ENCODE measurements around the gene PTBP3. TPM values are rescaled to one million over a fixed set of nuclear protein-coding genes. Genes with fewer than 3 reads are reported as not detected.
A peak's percentile ranks its signal among the peaks of the same experiment; 100 is the strongest.
"Not testable (repeated sequence)": the region's sequence is repeated elsewhere in the genome, so short reads cannot be mapped to it uniquely, and the experiment has no call there.

PTBP3 gene
- total RNA-seq, 2 donors from 2014 or later, result 26.5 to 55.6 TPM

- Histone ChIP-seq H3K36me3 (no peaks in the 10 kb centered on the region), H3K27me3 (replicated peaks; ENCODE audit: insufficient read depth) (no peaks in the 10 kb centered on the region), H3K4me1 (ENCODE audit: control insufficient read depth in 1 of 2, low read depth in 2 of 2) (peaks cover 20 to 32% of the 10 kb centered on the region in 2 donors), H3K27ac (no peak overlapping the region), H3K4me3 (peak overlapping the region; percentile 0), H3K9me3 (no peaks in the 10 kb centered on the region)
- DNase-seq (ENCODE audit: low spot score) (no peak), ATAC-seq (ENCODE audit: insufficient number of reproducible peaks, low FRiP score, low read depth) (no peak)
- no peak for TF ChIP-seq CTCF (IDR thresholded peaks at IDR 0.05)
These were observed 43.7 kb upstream of the PTBP3 start for GRCh38 chr9:112377087-112377486.

- Histone ChIP-seq H3K4me1 (ENCODE audit: control insufficient read depth in 1 of 2, low read depth in 2 of 2) (peaks cover 12 to 20% of the 10 kb centered on the region in 2 donors), H3K9me3 (no peaks in the 10 kb centered on the region), H3K4me3 (no peak overlapping the region), H3K36me3 (no peaks in the 10 kb centered on the region), H3K27me3 (replicated peaks; ENCODE audit: insufficient read depth) (no peaks in the 10 kb centered on the region), H3K27ac (no peak overlapping the region)
- TF ChIP-seq CTCF (IDR thresholded peaks at IDR 0.05), result no peak
- no peak for DNase-seq (ENCODE audit: low spot score)
- no peak for ATAC-seq (ENCODE audit: insufficient number of reproducible peaks, low FRiP score, low read depth)
These were observed 41.9 kb upstream of the PTBP3 start for GRCh38 chr9:112375361-112375760.

- not testable (repeated sequence) for DNase-seq (ENCODE audit: low spot score); H3K4me3 ChIP-seq; ATAC-seq (ENCODE audit: insufficient number of reproducible peaks, low FRiP score, low read depth); H3K9me3 ChIP-seq; H3K27me3 ChIP-seq (replicated peaks; ENCODE audit: insufficient read depth); H3K36me3 ChIP-seq; H3K27ac ChIP-seq
- peaks cover 12 to 20% of the 10 kb centered on the region in 2 donors for H3K4me1 ChIP-seq (ENCODE audit: control insufficient read depth in 1 of 2, low read depth in 2 of 2)
These were observed 40.8 kb upstream of the PTBP3 start for GRCh38 chr9:112374232-112374631.

GRCh38 chr9:112373666-112374065 lies 40.2 kb upstream of the PTBP3 start:
- H3K27me3 ChIP-seq (replicated peaks; ENCODE audit: insufficient read depth); ATAC-seq (ENCODE audit: insufficient number of reproducible peaks, low FRiP score, low read depth); H3K4me3 ChIP-seq; H3K36me3 ChIP-seq; DNase-seq (ENCODE audit: low spot score); H3K9me3 ChIP-seq; H3K27ac ChIP-seq: not testable (repeated sequence)
- peaks cover 12 to 19% of the 10 kb centered on the region in 2 donors for H3K4me1 ChIP-seq (ENCODE audit: control insufficient read depth in 1 of 2, low read depth in 2 of 2)

- peaks cover 5% of the 10 kb centered on the region for H3K9me3 ChIP-seq
- H3K27ac ChIP-seq, result no peak overlapping the region
- H3K4me3 ChIP-seq, result no peak overlapping the region
- no peaks in the 10 kb centered on the region for H3K36me3 ChIP-seq
- DNase-seq (ENCODE audit: low spot score) (no peak), ATAC-seq (ENCODE audit: insufficient number of reproducible peaks, low FRiP score, low read depth) (no peak)
- TF ChIP-seq CTCF (IDR thresholded peaks at IDR 0.05), result no peak
- H3K4me1 ChIP-seq (ENCODE audit: control insufficient read depth in 1 of 2, low read depth in 2 of 2), result no peaks in the 10 kb centered on the region
- no peaks in the 10 kb centered on the region for H3K27me3 ChIP-seq (replicated peaks; ENCODE audit: insufficient read depth)
These were observed 37.6 kb upstream of the PTBP3 start for GRCh38 chr9:112371060-112371459.

- Histone ChIP-seq H3K27ac (no peak overlapping the region), H3K27me3 (replicated peaks; ENCODE audit: insufficient read depth) (no peaks in the 10 kb centered on the region), H3K36me3 (no peaks in the 10 kb centered on the region), H3K4me3 (no peak overlapping the region), H3K9me3 (peaks cover 5% of the 10 kb centered on the region), H3K4me1 (ENCODE audit: control insufficient read depth in 1 of 2, low read depth in 2 of 2) (no peaks in the 10 kb centered on the region)
- TF ChIP-seq CTCF (IDR thresholded peaks at IDR 0.05), result no peak
- ATAC-seq (ENCODE audit: insufficient number of reproducible peaks, low FRiP score, low read depth) (no peak), DNase-seq (ENCODE audit: low spot score) (no peak)
These were observed 36.4 kb upstream of the PTBP3 start for GRCh38 chr9:112369817-112370216.
